A549 treated with ZK216348 at 1 μM for 4 hours (cell line): Measurements from ENCODE around the gene MAP4K4. TPM values are rescaled to one million over a fixed set of nuclear protein-coding genes. Genes with fewer than 3 reads are reported as not detected.

Experiments used
- total RNA-seq: library from RNA; stranded (reverse); fragments of 200-300 nt; extraction: Qiagen RNA extraction; gene quantifications from 5 replicates; pipeline ENCODE4 v1.2.3, GENCODE V29; 2022; ENCODE audit warnings: low read depth

MAP4K4 gene
- total RNA-seq = 82.8 to 118 TPM (median 105 TPM) in 5 replicates

GRCh38 chr2:101697124-101698013 lies at the start of gene MAP4K4:
Gene MAP4K4, plus strand, starts transcription at chr2:101697707. Its CDS starts 374 bp downstream, at chr2:101698081.

Other genes with a start within 250 kb of the MAP4K4 start
- not detected in 5 replicates for gene RFX8, start 222.6 kb upstream of the MAP4K4 start, total RNA-seq